Measurements from ENCODE around the gene RSU1.

DNA sequence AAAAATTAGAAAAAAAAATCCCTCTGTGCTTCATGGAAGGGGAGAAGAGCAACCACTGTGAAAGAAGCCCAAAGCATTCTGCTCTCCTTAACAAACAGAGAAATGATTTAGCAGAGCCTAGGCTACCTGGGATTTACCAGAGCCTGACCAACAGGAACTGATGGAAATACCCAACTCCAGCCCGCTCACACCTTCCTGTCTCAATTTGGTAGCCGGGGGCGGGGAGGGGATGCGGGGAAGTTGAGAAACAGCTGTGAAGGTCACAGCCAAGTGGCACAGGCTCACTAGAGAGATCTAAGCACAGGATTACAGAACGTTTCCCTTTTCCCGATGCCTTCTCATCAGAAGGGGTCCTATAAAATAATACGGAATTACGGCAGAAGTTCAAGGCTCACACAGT lies 17.6 kb downstream of the RSU1 start:
- TF ChIP-seq, protein P1, sequence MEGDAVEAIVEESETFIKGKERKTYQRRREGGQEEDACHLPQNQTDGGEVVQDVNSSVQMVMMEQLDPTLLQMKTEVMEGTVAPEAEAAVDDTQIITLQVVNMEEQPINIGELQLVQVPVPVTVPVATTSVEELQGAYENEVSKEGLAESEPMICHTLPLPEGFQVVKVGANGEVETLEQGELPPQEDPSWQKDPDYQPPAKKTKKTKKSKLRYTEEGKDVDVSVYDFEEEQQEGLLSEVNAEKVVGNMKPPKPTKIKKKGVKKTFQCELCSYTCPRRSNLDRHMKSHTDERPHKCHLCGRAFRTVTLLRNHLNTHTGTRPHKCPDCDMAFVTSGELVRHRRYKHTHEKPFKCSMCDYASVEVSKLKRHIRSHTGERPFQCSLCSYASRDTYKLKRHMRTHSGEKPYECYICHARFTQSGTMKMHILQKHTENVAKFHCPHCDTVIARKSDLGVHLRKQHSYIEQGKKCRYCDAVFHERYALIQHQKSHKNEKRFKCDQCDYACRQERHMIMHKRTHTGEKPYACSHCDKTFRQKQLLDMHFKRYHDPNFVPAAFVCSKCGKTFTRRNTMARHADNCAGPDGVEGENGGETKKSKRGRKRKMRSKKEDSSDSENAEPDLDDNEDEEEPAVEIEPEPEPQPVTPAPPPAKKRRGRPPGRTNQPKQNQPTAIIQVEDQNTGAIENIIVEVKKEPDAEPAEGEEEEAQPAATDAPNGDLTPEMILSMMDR (IDR thresholded peaks at IDR 0.05; ENCODE audit: extremely low read depth in 1 of 2, insufficient read depth in 1 of 2, low read depth in 1 of 2, low read length in 2 of 2) = no peak
- no peak for TF ChIP-seq POLR2AphosphoS5 (IDR thresholded peaks at IDR 0.05; ENCODE audit: insufficient read depth, low read depth, low read length)
